ENCODE measurements around the gene GRPEL2. TPM values are rescaled to one million over a fixed set of nuclear protein-coding genes. Genes with fewer than 3 reads are reported as not detected.

The GRPEL2 gene
- total RNA-seq, 2 experiments from 2014 or later, result 31.0 to 31.1 TPM

DNA sequence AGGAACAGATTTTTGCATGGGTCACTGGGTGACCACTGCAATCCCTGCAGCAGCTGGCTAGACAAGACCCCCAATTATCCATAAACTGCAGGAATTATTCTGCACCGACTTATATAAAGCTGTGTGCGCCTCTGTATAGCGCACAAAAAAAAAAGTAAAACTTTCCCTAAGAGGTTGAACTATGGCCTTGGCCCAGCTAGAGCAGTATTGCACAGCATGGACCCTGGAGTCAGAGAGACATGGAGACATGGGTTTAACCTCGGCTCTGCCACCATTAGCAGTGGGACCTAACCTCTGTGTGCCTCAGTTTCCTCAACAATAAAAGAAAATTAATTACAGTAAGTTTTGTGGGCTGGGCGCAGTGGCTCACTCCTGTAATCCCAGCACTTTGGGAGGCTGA is 17.1 kb upstream of the GRPEL2 start:
- Mint-ChIP-seq H3K27ac (no peak overlapping the region), H3K9me3 (no peaks in the 10 kb centered on the region), H3K27me3 (no peaks in the 10 kb centered on the region), H3K36me3 (ENCODE audit: low read depth) (no peaks in the 10 kb centered on the region), H3K4me1 (ENCODE audit: low read depth) (no peaks in the 10 kb centered on the region), H3K4me3 (no peak overlapping the region)
- intact Hi-C loops (cut with micrococcal nuclease), result no loop called here
- DNase-seq, result no peak
- ChIA-PET POLR2A (no interaction called here), CTCF (interaction anchor here (2.0 to 2.1 kb wide), 2 partner anchors 39 to 44 kb away, joined by 5 to 9 read pairs; no protein-coding TSS in a partner anchor)
- no peak for ATAC-seq
- TF ChIP-seq, protein P1, sequence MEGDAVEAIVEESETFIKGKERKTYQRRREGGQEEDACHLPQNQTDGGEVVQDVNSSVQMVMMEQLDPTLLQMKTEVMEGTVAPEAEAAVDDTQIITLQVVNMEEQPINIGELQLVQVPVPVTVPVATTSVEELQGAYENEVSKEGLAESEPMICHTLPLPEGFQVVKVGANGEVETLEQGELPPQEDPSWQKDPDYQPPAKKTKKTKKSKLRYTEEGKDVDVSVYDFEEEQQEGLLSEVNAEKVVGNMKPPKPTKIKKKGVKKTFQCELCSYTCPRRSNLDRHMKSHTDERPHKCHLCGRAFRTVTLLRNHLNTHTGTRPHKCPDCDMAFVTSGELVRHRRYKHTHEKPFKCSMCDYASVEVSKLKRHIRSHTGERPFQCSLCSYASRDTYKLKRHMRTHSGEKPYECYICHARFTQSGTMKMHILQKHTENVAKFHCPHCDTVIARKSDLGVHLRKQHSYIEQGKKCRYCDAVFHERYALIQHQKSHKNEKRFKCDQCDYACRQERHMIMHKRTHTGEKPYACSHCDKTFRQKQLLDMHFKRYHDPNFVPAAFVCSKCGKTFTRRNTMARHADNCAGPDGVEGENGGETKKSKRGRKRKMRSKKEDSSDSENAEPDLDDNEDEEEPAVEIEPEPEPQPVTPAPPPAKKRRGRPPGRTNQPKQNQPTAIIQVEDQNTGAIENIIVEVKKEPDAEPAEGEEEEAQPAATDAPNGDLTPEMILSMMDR (IDR thresholded peaks at IDR 0.05), result no peak

DNA sequence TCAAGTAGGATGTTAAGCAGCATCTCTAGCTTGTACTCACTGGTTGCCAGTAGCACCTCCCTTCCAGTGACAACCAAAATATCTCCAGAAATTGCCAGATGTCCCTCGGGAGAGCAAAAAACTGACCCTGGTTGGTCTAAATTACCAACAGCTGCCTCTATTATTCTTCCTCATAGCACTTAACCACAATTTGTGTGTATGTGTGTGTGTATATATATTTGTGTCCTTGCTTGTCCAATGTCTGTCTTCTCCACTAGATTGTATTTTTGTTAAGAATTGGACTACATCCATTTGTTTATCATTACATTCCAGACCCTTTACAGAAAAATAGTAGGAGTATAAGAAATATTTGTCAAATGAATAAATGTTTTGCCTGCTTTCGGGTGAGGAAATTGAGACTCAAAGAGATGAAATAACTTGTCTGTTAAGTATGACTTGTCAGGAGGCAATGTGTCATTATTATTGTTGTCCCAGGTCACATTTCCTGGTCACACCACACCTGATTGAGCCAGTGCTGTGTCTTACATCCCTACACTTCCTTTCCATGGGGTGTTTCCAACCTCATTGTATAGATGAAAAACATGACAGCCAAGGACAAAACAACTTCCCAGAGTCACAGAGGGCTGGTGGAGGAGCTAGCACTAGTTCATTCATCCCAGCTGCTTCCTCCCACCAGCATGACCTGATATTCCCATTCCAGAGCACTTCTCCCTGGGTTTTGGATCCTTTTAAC is 11.4 kb upstream of the GRPEL2 start:
- no peaks in the 10 kb centered on the region for H3K27me3 Mint-ChIP-seq
- intact Hi-C loops (cut with micrococcal nuclease), result no loop called here
- TF ChIP-seq, protein P1 (IDR thresholded peaks at IDR 0.05), result no peak
- no peaks in the 10 kb centered on the region for H3K36me3 Mint-ChIP-seq (ENCODE audit: low read depth)
- CTCF ChIA-PET, result interaction anchor here (1.0 to 3.8 kb wide), 7 partner anchors 13 to 101 kb away, joined by 3 to 11 read pairs (median 3); no protein-coding TSS in a partner anchor
- ATAC-seq, result no peak
- no peak overlapping the region for H3K4me3 Mint-ChIP-seq
- no peaks in the 10 kb centered on the region for H3K9me3 Mint-ChIP-seq
- POLR2A ChIA-PET, result interaction anchor here (2.0 kb wide), 1 partner anchor 11 kb away, joined by 8 read pairs; the partner anchor contains the start of gene GRPEL2
- DNase-seq, result no peak
- no peak overlapping the region for H3K27ac Mint-ChIP-seq
- no peaks in the 10 kb centered on the region for H3K4me1 Mint-ChIP-seq (ENCODE audit: low read depth)

- POLR2A ChIA-PET, result no interaction called here
- CTCF ChIA-PET, result no interaction called here
- no peaks in the 10 kb centered on the region for H3K36me3 Mint-ChIP-seq (ENCODE audit: low read depth)
Measured at GRCh38 chr5:149337736-149338135, 7.6 kb upstream of the GRPEL2 start.

DNA sequence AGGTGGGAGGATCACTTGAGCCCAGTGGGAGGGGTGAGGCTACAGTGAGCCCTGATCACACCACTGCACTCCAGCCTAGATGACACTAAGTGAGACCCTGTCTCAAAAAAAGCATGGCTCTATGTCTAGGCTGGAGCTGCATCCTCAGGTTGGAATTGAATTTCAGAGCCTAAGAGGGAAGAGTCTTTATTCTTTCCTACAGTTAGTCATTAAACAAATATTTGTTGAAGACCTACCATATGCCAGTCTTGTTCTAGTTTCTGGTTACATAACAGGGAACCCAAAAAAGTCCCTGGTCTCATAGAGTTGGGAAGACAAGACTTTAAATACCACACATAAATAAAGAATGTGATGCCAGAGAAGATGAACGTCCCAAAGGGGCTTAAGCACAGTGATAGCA is 6.9 kb upstream of the GRPEL2 start:
- CTCF ChIA-PET, result no interaction called here
- ATAC-seq, result no peak

More at GRCh38 chr5:149337736-149338135, 7.6 kb upstream of the GRPEL2 start:
- H3K4me3 Mint-ChIP-seq, result no peak overlapping the region
- no peaks in the 10 kb centered on the region for H3K27me3 Mint-ChIP-seq
- no peak for ATAC-seq
- H3K27ac Mint-ChIP-seq, result no peak overlapping the region
- TF ChIP-seq, protein P1 (IDR thresholded peaks at IDR 0.05), result no peak
- H3K9me3 Mint-ChIP-seq, result no peaks in the 10 kb centered on the region
- intact Hi-C loops (cut with micrococcal nuclease), result no loop called here
- DNase-seq, result no peak
- no peaks in the 10 kb centered on the region for H3K4me1 Mint-ChIP-seq (ENCODE audit: low read depth)

GRCh38 chr5:149340920-149341319 is 4.4 kb upstream of the GRPEL2 start:
- H3K27me3 Mint-ChIP-seq, result no peaks in the 10 kb centered on the region
- H3K36me3 Mint-ChIP-seq (ENCODE audit: low read depth), result peaks cover 4% of the 10 kb centered on the region
- intact Hi-C loops (cut with micrococcal nuclease), result no loop called here
- ChIA-PET CTCF (interaction anchor here (0.7 to 2.1 kb wide), 6 partner anchors 18 to 224 kb away, joined by 3 to 7 read pairs (median 4); no protein-coding TSS in a partner anchor), POLR2A (interaction anchor here (1.0 to 1.2 kb wide), 3 partner anchors 11 to 17 kb away, joined by 3 to 5 read pairs (median 3); partner anchors contain the start of gene PCYOX1L)
- H3K9me3 Mint-ChIP-seq, result no peaks in the 10 kb centered on the region
- ATAC-seq, result no peak
- no peak for DNase-seq
- TF ChIP-seq, protein P1 (IDR thresholded peaks at IDR 0.05), result no peak
- peaks cover 17% of the 10 kb centered on the region for H3K4me1 Mint-ChIP-seq (ENCODE audit: low read depth)
- H3K27ac Mint-ChIP-seq, result no peak overlapping the region
- no peak overlapping the region for H3K4me3 Mint-ChIP-seq

More for the DNA sequence above, 6.9 kb upstream of the GRPEL2 start:
- TF ChIP-seq, protein P1 (IDR thresholded peaks at IDR 0.05), result no peak
- Mint-ChIP-seq H3K4me3 (no peak overlapping the region), H3K27me3 (no peaks in the 10 kb centered on the region), H3K9me3 (no peaks in the 10 kb centered on the region), H3K27ac (no peak overlapping the region), H3K4me1 (ENCODE audit: low read depth) (peaks cover under 1% of the 10 kb centered on the region), H3K36me3 (ENCODE audit: low read depth) (no peaks in the 10 kb centered on the region)
- intact Hi-C loops (cut with micrococcal nuclease), result no loop called here
- DNase-seq, result no peak
- POLR2A ChIA-PET, result no interaction called here
